Right kidney (tissue), 1 donor: ENCODE measurements around the gene ZP1.
A peak's percentile ranks its signal among the peaks of the same experiment; 100 is the strongest.

ENCODE experiments used
- DNase-seq: peaks from one replicate; pipeline ENCODE4 v3.0.0-alpha.2; 2016

The ZP1 gene

DNA sequence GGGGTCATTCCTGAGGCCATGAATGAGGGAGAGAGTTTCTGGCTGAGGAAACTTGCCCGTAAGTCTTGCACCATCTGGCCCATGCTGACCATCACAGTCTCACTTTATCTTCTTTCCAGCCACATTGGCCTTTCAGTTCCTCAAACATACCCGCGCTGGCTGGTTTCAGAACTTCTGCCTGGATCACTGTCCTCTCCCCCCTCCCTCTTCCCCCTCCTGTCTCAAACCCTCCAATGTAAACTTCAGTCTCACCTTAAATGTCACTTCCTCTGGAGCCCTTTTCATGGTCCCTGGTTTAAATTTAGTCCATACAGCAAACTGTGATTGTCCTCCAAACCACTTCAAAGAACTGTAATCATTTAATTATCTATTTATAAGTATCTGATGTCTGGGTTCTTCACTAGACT, 42.9 kb downstream of the ZP1 start:
- no peak for DNase-seq

- DNase-seq, result no peak
Measured at GRCh38 chr11:60910711-60911380, 43.5 kb downstream of the ZP1 start.

- no peak for DNase-seq
Measured at GRCh38 chr11:60912223-60912850, 45.0 kb downstream of the ZP1 start.

- DNase-seq, result peak; percentile 45
Measured at GRCh38 chr11:60912851-60913528, 45.6 kb downstream of the ZP1 start.

DNA sequence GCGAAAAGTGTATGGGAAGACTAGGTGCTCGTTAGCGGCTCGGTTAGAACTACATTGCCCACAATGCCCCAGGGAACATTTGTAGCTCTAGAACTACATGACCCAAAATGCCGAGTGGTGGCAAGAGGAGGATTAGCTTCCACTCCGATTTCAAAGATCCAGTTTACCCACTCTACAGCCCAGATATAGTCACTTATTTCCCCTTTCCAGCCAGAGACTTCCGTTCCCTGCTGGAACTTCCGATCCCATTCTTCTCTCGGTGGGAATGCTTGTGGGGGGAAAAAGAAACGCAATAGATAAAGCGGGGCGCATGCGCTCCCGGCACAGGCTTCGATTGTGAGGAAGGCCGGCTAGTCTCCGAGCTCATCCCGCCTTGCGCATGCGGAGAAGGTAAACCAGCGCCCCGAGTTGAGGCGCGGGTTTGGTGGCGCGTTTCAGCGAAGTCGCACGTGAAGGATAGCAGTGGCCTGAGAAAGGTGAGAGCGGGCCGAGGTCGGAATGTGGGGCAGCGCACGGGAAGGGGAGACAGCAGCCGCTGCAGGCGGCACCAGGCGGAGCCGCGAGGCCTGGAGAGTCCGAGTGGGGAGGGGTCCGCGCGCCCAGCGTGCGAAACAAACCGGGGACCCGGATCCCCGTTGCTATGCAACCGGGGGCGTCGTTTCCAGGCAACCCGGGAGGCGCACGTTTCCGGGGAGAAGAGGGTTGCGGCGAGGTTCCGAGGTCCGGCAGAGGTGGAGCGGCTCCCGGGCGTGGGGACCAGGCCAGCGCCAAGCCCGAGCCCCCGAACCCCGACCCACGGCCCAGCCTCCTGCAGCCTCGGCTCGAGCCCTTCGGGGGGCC, 46.7 kb downstream of the ZP1 start, which contains the start of gene TMEM109:
TMEM109 (plus strand) TSS at position 366 of the 840 bp plus-strand sequence. CDS start 5,536 bp downstream, outside the sequence.
- peak; percentile 97 for DNase-seq

DNA sequence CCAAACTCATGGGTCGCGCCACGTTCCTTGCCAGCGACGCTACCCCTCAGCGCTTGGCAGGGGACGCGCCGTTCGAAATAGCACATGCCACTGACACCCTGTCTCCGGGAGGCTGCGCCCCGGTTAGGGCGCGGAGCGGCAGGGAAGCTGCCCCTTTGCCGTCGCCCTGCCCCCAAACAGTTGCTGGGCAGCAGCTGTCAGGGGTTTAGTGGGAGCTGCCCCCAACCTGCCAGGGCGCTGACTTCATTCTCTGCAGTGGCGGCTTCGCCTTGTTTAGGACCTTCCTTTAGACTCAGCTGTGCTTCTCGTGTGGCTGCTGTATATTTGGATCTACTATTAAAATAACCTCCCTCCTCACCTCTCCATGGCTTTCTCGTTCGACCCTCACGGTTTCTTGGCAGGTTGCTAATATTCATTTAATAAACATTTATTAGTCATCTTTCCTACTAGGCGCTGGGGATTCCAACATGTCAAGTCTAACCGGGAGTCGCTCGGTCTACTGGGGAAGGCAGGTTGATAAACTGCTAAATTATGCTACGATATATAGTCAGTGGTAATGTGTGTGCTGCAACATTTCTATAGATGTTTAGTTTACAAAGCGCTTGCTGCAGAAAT, 47.4 kb downstream of the ZP1 start:
- no peak for DNase-seq

DNA sequence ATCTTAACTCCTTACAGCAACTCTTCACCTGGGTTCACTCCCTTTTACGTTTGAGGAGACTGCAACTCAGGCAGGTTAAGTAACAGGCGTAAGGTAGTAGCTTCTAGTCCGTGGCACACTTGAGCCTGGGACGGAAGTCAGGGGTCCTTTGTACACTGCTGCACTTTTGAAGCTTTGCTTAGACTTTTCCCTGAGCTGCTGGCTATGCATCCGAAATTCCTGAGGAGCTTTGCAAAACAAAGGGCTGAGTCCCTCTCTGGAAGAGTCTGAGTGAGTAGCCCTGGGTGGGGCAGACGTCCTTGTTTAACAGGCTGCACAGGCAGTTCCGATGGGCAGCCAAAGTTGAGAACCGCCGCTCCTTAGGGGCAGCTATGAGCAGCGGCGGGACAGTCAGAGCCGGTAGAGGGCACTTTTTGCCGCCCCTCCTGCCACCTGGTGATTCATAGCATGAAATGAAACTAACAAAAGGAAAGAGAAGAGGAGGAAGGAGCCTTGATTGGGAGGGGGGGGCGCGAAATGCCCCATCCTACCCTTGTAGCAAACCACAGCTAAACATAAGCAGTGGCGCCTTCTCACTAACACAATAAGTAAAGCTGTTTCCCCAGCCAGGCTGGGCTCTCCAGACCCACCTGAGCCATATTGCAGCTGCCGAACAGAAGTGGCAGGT, 48.0 kb downstream of the ZP1 start:
- DNase-seq, result peak; percentile 70

DNA sequence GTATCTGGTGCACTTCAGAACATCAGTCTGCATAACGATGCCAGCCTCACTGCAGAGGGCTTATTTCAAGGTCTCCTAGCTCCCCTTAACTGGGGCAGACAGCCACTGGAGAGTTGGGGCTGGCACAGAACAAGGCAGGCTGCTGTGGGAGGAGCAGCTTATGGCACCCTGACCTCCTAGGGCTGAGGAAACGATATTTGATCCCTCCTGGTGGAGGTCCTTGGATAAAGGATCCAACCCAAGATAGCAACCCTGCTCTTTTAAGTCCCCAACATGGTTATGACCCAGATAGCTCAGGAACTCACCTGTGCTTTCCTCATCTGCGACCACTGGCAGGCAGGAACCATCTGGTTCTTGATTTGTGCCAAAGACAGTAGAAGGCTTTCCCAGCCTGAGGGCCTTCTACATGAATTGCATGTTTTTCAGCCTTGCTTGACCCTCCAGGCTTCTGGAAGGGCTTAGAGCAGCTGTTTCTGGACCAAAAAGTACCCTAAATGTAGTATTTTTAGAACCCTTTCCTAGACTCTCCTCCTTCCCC, 49.4 kb downstream of the ZP1 start:
- DNase-seq, result no peak

GRCh38 chr11:60917267-60917666, 49.9 kb downstream of the ZP1 start:
- no peak for DNase-seq

DNA sequence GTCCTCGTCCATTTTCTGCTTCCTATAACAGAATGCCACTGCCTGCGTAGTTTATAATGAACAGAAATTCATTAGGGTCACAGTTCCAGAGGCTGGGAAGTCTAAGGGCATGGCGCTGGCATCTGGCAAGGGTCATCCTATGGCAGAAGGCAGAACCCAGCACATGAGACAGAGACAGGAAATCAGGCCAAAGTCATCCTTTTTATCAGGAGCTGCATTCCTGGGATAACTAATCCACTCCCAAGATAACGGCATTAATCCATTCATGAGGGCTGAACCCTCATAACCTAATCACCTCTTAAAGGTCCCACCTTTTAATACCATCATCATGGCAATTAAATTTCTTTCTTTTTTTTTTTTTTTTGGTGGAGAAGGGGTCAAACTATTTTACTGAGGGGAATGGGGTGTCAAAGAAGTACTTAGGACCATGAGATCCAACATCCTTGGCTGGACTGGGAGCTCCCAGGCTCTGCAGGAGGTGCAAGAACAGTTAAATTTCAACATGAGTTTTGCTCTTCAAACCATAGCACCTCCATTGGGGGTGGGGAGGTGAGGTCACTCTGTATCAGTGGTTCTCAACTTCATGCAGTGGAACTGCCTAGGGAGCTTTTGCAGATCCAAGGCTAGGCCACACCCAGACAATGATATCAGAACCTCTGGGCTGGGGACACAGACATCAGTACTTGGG, 51.1 kb downstream of the ZP1 start:
- no peak for DNase-seq

GRCh38 chr11:60918939-60919265, 51.6 kb downstream of the ZP1 start:
- no peak for DNase-seq

GRCh38 chr11:60919320-60919719, 52.0 kb downstream of the ZP1 start:
- no peak for DNase-seq

GRCh38 chr11:60919956-60920355, 52.6 kb downstream of the ZP1 start:
- no peak for DNase-seq

DNA sequence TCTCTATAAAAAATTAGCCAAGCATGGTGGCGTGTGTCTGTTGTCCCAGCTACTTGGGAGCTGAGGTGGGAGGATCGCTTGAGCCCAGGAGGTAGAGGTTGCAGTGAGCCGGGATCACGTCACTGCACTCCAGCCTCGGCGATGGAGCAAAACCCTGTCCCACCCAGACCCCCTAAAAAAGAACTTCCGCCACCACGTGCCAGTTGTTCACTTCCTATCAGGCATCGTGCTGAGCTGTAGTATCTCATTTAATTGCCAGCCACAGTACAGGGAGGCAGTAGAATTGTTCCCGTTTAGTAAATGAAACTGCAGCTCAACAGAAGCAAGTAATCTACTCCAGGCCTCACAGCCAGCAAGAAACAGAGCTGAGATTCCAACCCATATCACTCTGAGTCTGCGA, 53.9 kb downstream of the ZP1 start:
- no peak for DNase-seq

DNA sequence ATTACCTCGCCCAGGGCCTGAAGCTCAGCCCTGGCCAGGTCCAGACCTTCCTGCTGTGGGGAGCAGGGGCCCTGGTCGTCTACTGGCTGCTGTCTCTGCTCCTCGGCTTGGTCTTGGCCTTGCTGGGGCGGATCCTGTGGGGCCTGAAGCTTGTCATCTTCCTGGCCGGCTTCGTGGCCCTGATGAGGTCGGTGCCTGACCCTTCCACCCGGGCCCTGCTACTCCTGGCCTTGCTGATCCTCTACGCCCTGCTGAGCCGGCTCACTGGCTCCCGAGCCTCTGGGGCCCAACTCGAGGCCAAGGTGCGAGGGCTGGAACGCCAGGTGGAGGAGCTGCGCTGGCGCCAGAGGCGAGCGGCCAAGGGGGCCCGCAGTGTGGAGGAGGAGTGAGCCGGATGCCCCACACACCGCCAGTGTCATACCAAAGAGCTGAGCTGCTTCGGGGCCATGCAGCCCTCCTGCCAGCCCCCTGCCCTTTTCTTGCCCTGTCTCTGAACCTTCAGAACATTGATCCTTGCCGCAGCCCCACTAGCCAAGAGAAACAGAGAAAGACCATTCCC, 54.5 kb downstream of the ZP1 start:
- no peak for DNase-seq

GRCh38 chr11:60922906-60923305, 55.6 kb downstream of the ZP1 start:
- no peak for DNase-seq

DNA sequence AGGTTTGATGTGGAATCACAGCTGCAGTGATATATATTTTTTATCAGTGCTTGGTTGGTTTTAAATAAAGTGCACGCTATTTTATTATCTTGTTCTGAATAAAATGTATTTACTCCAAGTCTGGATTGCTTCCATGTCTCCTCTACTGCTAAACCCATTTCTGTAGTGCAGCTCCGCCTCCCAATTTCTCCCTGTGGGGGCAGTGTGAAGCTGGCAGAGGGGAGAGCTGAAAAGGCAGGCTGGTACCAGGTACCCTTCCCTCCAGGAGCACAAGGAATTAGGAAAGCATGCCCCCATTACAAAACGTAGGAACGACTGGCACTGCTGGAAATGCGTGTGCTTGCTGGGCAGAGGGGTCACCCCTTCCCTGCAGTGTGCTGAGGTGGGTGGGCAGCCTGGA, 56.0 kb downstream of the ZP1 start:
- no peak for DNase-seq

- DNase-seq, result no peak
Measured at GRCh38 chr11:60923800-60924109, 56.4 kb downstream of the ZP1 start.

DNA sequence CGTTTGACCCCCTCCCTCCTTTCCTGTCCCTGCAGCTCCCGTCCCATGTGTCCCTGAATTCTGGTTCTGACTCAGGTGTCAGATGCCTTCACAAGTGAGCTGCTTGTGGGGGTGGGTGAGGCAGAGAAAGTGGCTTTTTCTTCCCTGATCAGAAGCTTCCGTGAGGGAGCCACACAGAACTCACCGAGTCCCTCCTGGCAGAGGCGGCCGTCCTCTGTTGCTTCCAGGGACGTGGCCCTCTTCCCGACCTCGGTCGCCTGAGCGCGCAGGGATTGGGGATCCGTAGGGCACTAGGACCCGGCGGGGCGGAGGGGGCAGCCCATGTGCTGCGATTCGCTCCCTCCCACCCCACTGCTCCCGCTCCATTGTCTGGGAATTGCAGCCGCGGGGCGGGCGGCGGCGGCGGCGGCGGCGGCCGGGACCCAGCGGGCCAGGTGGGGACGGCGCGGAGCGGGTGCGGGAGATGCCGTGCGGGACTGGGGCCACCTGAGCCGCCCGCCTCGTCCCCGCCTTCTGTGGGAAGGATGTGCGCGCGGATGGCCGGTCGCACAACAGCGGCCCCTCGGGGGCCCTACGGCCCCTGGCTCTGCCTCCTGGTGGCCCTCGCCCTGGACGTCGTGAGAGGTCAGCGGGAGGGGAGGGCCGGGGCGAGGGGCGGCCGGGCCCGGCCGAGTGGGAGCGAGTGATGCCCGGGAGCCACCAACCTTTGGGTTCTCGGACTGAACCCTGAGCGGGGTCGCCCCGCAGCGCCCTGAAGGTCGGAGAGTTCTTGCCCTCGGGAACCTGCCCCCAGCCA, 57.0 kb downstream of the ZP1 start, which contains the start of gene TMEM132A:
TMEM132A (plus strand) TSS at position 351 of the 796 bp plus-strand sequence; CDS start at position 525, 174 bp downstream.
- peak; percentile 63 for DNase-seq
